ENCODE results near the gene LPCAT1.

DNA sequence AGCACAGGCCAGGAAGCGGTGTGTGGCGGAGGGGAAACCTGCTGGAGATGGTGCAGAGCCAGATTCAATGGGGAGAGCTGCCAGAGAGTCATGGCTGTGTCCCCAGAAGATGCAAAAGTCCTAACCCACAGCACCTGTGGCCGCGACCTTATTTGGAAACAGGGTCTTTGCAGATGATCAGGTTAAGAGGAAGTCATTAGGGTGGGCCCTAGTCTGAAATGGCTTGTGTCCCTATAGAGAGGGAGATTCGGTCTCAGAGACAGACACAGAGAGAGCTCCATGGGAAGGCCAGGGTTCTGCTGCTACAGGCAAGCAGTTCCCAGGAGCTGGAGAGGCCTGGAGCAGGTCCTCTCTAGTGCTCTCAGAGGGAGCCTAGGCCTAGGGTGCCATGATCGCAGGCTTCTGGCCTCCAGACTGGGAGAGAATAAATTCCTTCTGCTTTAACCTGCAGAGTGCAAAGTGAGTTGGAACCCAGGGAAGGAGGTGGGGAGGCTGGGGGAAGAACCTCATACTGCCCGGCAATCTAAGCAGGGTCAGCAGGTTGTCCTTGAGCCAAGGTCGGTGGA lies 1.9 kb upstream of the LPCAT1 start:
- TF ChIP-seq CTCF (IDR thresholded peaks at IDR 0.05) (no peak), POLR2A (IDR thresholded peaks at IDR 0.05) (no peak)

All from Peyer's patch (tissue), 4 donors.